ENCODE measurements around the gene ZBTB33. TPM values are rescaled to one million over a fixed set of nuclear protein-coding genes. Genes with fewer than 3 reads are reported as not detected.
A peak's percentile ranks its signal among the peaks of the same experiment; 100 is the strongest.

The ZBTB33 gene
- total RNA-seq (21.2 TPM), polyA plus RNA-seq (11.8 TPM)
- long read RNA-seq, donor 1, full-length matches to known transcripts = 1 of 1 reads
- long read RNA-seq, donor 1, partial matches to known transcripts = 0 of 1 reads
- long read RNA-seq, donor 1, other reads (novel, unspliced or antisense) = 0 of 1 reads
- long read RNA-seq, donor 2, full-length matches to known transcripts = 23 of 58 reads
- long read RNA-seq, donor 2, partial matches to known transcripts = 35 of 58 reads
- long read RNA-seq, donor 2, other reads (novel, unspliced or antisense) = 0 of 58 reads
- long read RNA-seq, donor 3, full-length matches to known transcripts = 15 of 15 reads
- long read RNA-seq, donor 3, partial matches to known transcripts = 0 of 15 reads
- long read RNA-seq, donor 3, other reads (novel, unspliced or antisense) = 0 of 15 reads
- long read RNA-seq, donor 4, full-length matches to known transcripts = 10 of 10 reads
- long read RNA-seq, donor 4, partial matches to known transcripts = 0 of 10 reads
- long read RNA-seq, donor 4, other reads (novel, unspliced or antisense) = 0 of 10 reads
- long read RNA-seq, donor 5, full-length matches to known transcripts = 16 of 16 reads
- long read RNA-seq, donor 5, partial matches to known transcripts = 0 of 16 reads
- long read RNA-seq, donor 5, other reads (novel, unspliced or antisense) = 0 of 16 reads
- long read RNA-seq, donor 6, full-length matches to known transcripts = 8 of 8 reads
- long read RNA-seq, donor 6, partial matches to known transcripts = 0 of 8 reads
- long read RNA-seq, donor 6, other reads (novel, unspliced or antisense) = 0 of 8 reads
- long read RNA-seq, donor 7, full-length matches to known transcripts = 12 of 12 reads
- long read RNA-seq, donor 7, partial matches to known transcripts = 0 of 12 reads
- long read RNA-seq, donor 7, other reads (novel, unspliced or antisense) = 0 of 12 reads
- long read RNA-seq, donor 8, full-length matches to known transcripts = 8 of 18 reads
- long read RNA-seq, donor 8, partial matches to known transcripts = 10 of 18 reads
- long read RNA-seq, donor 8, other reads (novel, unspliced or antisense) = 0 of 18 reads
- long read RNA-seq, donor 9, full-length matches to known transcripts = 11 of 11 reads
- long read RNA-seq, donor 9, partial matches to known transcripts = 0 of 11 reads
- long read RNA-seq, donor 9, other reads (novel, unspliced or antisense) = 0 of 11 reads
- long read RNA-seq, donor 10, full-length matches to known transcripts = 10 of 10 reads
- long read RNA-seq, donor 10, partial matches to known transcripts = 0 of 10 reads
- long read RNA-seq, donor 10, other reads (novel, unspliced or antisense) = 0 of 10 reads

GRCh38 chrX:120250522-120251271 lies at the start of gene ZBTB33:
ZBTB33 (plus strand) TSS chrX:120250812; CDS start chrX:120253416, 2,604 bp downstream.
- DNase-seq (ENCODE audit: low read depth in 6 of 9, low spot score in 9 of 9) = peak; percentile 60 to 92 (median 80)

GRCh38 chrX:120200851-120201250 lies 49.8 kb upstream of the ZBTB33 start:
- DNase-seq (ENCODE audit: low read depth in 6 of 9, low spot score in 9 of 9) = no peak
- Histone ChIP-seq H3K4me1 (ENCODE audit: control insufficient read depth in 2 of 2, insufficient read depth in 2 of 2, low read length in 2 of 2) (no peaks in the 10 kb centered on the region), H3K27me3 (ENCODE audit: control insufficient read depth in 2 of 2, insufficient read depth in 1 of 2, low read length in 1 of 2) (no peaks in the 10 kb centered on the region), H3K27ac (ENCODE audit: low read depth in 1 of 2, low read length in 1 of 2) (no peak overlapping the region), H3K9me3 (ENCODE audit: control insufficient read depth in 2 of 2, insufficient read depth in 1 of 2, low read length in 1 of 2) (no peaks in the 10 kb centered on the region), H3K36me3 (ENCODE audit: control insufficient read depth in 2 of 2, insufficient read depth in 2 of 2, low read length in 1 of 2) (no peaks in the 10 kb centered on the region), H3K4me3 (ENCODE audit: low read length in 2 of 2) (no peak overlapping the region)
- 98% methylated on average over 11 of the region's 11 CpGs for WGBS

More at GRCh38 chrX:120250522-120251271, at the start of gene ZBTB33:
- Histone ChIP-seq H3K27ac (ENCODE audit: low read depth in 1 of 2, low read length in 1 of 2) (peak within 1 kb of the TSS; percentile 95), H3K27me3 (ENCODE audit: control insufficient read depth in 2 of 2, insufficient read depth in 1 of 2, low read length in 1 of 2) (no peaks in the 10 kb centered on the region), H3K4me1 (ENCODE audit: control insufficient read depth in 2 of 2, insufficient read depth in 2 of 2, low read length in 2 of 2) (no peaks in the 10 kb centered on the region), H3K9me3 (ENCODE audit: control insufficient read depth in 2 of 2, insufficient read depth in 1 of 2, low read length in 1 of 2) (no peaks in the 10 kb centered on the region), H3K4me3 (ENCODE audit: low read length in 2 of 2) (peak within 1 kb of the TSS; percentile 59 to 68), H3K36me3 (ENCODE audit: control insufficient read depth in 2 of 2, insufficient read depth in 2 of 2, low read length in 1 of 2) (peaks cover 14 to 18% of the 10 kb centered on the region in 2 donors)
- WGBS = under 1% methylated on average over 75 of the region's 75 CpGs

GRCh38 chrX:120205816-120206753 lies 44.5 kb upstream of the ZBTB33 start:
- Histone ChIP-seq H3K27ac (ENCODE audit: low read depth in 1 of 2, low read length in 1 of 2) (no peak overlapping the region), H3K36me3 (ENCODE audit: control insufficient read depth in 2 of 2, insufficient read depth in 2 of 2, low read length in 1 of 2) (no peaks in the 10 kb centered on the region), H3K27me3 (ENCODE audit: control insufficient read depth in 2 of 2, insufficient read depth in 1 of 2, low read length in 1 of 2) (no peaks in the 10 kb centered on the region), H3K9me3 (ENCODE audit: control insufficient read depth in 2 of 2, insufficient read depth in 1 of 2, low read length in 1 of 2) (no peaks in the 10 kb centered on the region), H3K4me3 (ENCODE audit: low read length in 2 of 2) (no peak overlapping the region), H3K4me1 (ENCODE audit: control insufficient read depth in 2 of 2, insufficient read depth in 2 of 2, low read length in 2 of 2) (no peaks in the 10 kb centered on the region)
- WGBS = 98% methylated on average over 12 of the region's 12 CpGs
- DNase-seq (ENCODE audit: low read depth in 6 of 9, low spot score in 9 of 9) = no peak

GRCh38 chrX:120207009-120207605 lies 43.5 kb upstream of the ZBTB33 start:
- no peaks in the 10 kb centered on the region for H3K27me3 ChIP-seq (ENCODE audit: control insufficient read depth in 2 of 2, insufficient read depth in 1 of 2, low read length in 1 of 2)
- H3K36me3 ChIP-seq (ENCODE audit: control insufficient read depth in 2 of 2, insufficient read depth in 2 of 2, low read length in 1 of 2) = no peaks in the 10 kb centered on the region
- no peaks in the 10 kb centered on the region for H3K9me3 ChIP-seq (ENCODE audit: control insufficient read depth in 2 of 2, insufficient read depth in 1 of 2, low read length in 1 of 2)
- no peak overlapping the region for H3K4me3 ChIP-seq (ENCODE audit: low read length in 2 of 2)
- H3K27ac ChIP-seq (ENCODE audit: low read depth in 1 of 2, low read length in 1 of 2) = no peak overlapping the region
- DNase-seq (ENCODE audit: low read depth in 6 of 9, low spot score in 9 of 9) = no peak
- no peaks in the 10 kb centered on the region for H3K4me1 ChIP-seq (ENCODE audit: control insufficient read depth in 2 of 2, insufficient read depth in 2 of 2, low read length in 2 of 2)
- WGBS = 96% methylated on average over 8 of the region's 8 CpGs

GRCh38 chrX:120213438-120214265 lies 37.0 kb upstream of the ZBTB33 start:
- Histone ChIP-seq H3K27ac (ENCODE audit: low read depth in 1 of 2, low read length in 1 of 2) (no peak overlapping the region), H3K4me1 (ENCODE audit: control insufficient read depth in 2 of 2, insufficient read depth in 2 of 2, low read length in 2 of 2) (no peaks in the 10 kb centered on the region), H3K9me3 (ENCODE audit: control insufficient read depth in 2 of 2, insufficient read depth in 1 of 2, low read length in 1 of 2) (no peaks in the 10 kb centered on the region), H3K27me3 (ENCODE audit: control insufficient read depth in 2 of 2, insufficient read depth in 1 of 2, low read length in 1 of 2) (no peaks in the 10 kb centered on the region), H3K36me3 (ENCODE audit: control insufficient read depth in 2 of 2, insufficient read depth in 2 of 2, low read length in 1 of 2) (no peaks in the 10 kb centered on the region), H3K4me3 (ENCODE audit: low read length in 2 of 2) (no peak overlapping the region)
- peak; percentile 18 to 74 (median 33) for DNase-seq (ENCODE audit: low read depth in 6 of 9, low spot score in 9 of 9)
- WGBS = 31% methylated on average over 8 of the region's 8 CpGs

GRCh38 chrX:120223374-120223773 lies 27.2 kb upstream of the ZBTB33 start:
- Histone ChIP-seq H3K27ac (ENCODE audit: low read depth in 1 of 2, low read length in 1 of 2) (no peak overlapping the region), H3K9me3 (ENCODE audit: control insufficient read depth in 2 of 2, insufficient read depth in 1 of 2, low read length in 1 of 2) (no peaks in the 10 kb centered on the region), H3K27me3 (ENCODE audit: control insufficient read depth in 2 of 2, insufficient read depth in 1 of 2, low read length in 1 of 2) (no peaks in the 10 kb centered on the region), H3K4me3 (ENCODE audit: low read length in 2 of 2) (no peak overlapping the region), H3K36me3 (ENCODE audit: control insufficient read depth in 2 of 2, insufficient read depth in 2 of 2, low read length in 1 of 2) (peaks cover 0 to 2% of the 10 kb centered on the region in 2 donors), H3K4me1 (ENCODE audit: control insufficient read depth in 2 of 2, insufficient read depth in 2 of 2, low read length in 2 of 2) (no peaks in the 10 kb centered on the region)
- WGBS = 86% methylated on average over 8 of the region's 8 CpGs
- no peak for DNase-seq (ENCODE audit: low read depth in 6 of 9, low spot score in 9 of 9)

- H3K36me3 ChIP-seq (ENCODE audit: control insufficient read depth in 2 of 2, insufficient read depth in 2 of 2, low read length in 1 of 2) = peaks cover 0 to 2% of the 10 kb centered on the region in 2 donors
- H3K4me3 ChIP-seq (ENCODE audit: low read length in 2 of 2) = no peak overlapping the region
- WGBS = 96% methylated on average over 4 of the region's 4 CpGs
- H3K4me1 ChIP-seq (ENCODE audit: control insufficient read depth in 2 of 2, insufficient read depth in 2 of 2, low read length in 2 of 2) = no peaks in the 10 kb centered on the region
- H3K9me3 ChIP-seq (ENCODE audit: control insufficient read depth in 2 of 2, insufficient read depth in 1 of 2, low read length in 1 of 2) = no peaks in the 10 kb centered on the region
- no peak for DNase-seq (ENCODE audit: low read depth in 6 of 9, low spot score in 9 of 9)
- no peak overlapping the region for H3K27ac ChIP-seq (ENCODE audit: low read depth in 1 of 2, low read length in 1 of 2)
- H3K27me3 ChIP-seq (ENCODE audit: control insufficient read depth in 2 of 2, insufficient read depth in 1 of 2, low read length in 1 of 2) = no peaks in the 10 kb centered on the region
Observed at GRCh38 chrX:120224388-120224787, 26.2 kb upstream of the ZBTB33 start.

Data from thymus (tissue), 14 donors.